PFSK-1 (cell line): ENCODE data around the gene UTS2R.
A peak's percentile ranks its signal among the peaks of the same experiment; 100 is the strongest.

Experiments
- POLR2AphosphoS5 ChIP-seq: IDR thresholded peaks from 2 replicates; pipeline ENCODE4 v1.6.1; 2012; ENCODE audit warnings: low read depth, mild to moderate bottlenecking, control low read depth, low read length, moderate library complexity
- REST ChIP-seq, 2 experiments: IDR thresholded peaks; 2 replicates each; pipeline versions ENCODE4 v1.6.1 to v1.8.0; 2011 to 2012; ENCODE audit warnings: low read depth in 2 of 2, low read length in 2 of 2, control low read depth in 1 of 2, inconsistent platforms in 1 of 2, mild to moderate bottlenecking in 1 of 2, moderate library complexity in 1 of 2; ENCODE audit not compliant: insufficient read depth in 1 of 2
- TAF1 ChIP-seq: IDR thresholded peaks from 2 replicates; pipeline ENCODE4 v1.6.1; 2012; ENCODE audit warnings: low read length, control low read depth, borderline replicate concordance; ENCODE audit not compliant: insufficient read depth

- TF ChIP-seq TAF1 (no peak), REST (IDR thresholded peaks at IDR 0.05; ENCODE audit: insufficient read depth in 1 of 2, low read depth in 2 of 2, low read length in 2 of 2) (peak; percentile 97 to 98), POLR2AphosphoS5 (no peak)
These were observed 43.1 kb downstream of the UTS2R start for GRCh38 chr17:82414548-82415281.
